ENCODE data around the gene MGAT5. TPM values are rescaled to one million over a fixed set of nuclear protein-coding genes. Genes with fewer than 3 reads are reported as not detected.

Gene MGAT5
- total and polyA plus RNA-seq, 2 donors from 2014 or later: 14.3 to 40.9 TPM

DNA sequence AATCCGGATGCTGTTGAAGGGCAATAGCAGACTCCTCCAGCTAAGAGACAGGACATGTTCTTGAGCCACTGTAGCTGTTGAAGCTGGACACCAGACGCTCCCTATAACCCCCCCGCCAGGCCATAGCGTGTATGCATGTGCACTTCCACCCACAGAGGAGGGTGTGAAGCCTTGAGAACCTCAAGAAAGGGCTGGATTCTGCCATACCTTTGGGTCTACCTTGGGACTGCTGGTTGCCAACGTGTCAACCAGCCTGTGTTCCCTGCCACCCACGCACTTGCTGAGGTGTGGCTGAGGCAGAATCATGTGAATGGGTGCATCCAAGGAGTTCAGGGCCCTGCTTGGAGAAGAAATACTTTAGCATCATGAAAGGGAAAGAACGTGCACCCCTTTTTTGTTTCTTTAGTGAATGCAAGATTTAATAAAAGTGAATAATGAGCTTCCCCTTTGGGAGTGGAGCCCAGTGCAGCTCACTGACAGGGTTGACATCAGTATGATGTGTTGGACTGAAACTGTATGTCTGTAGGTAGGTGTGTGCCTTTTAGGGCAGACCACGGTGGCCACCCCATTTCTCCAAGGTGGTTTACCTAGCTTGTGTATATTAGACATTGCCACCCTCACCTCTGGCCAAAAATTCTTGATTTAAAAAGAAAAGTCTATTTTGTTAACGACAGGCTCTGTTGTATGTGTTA, 198.3 kb downstream of the MGAT5 start:
- no peak overlapping the region for H3K9ac ChIP-seq (ENCODE audit: low read length in 3 of 3)
- DNase-seq (peak in 1 of 5 donors; percentile 13), FAIRE-seq (no peak)
- peaks cover 0 to 3% (median 0%) of the 10 kb centered on the region in 3 donors for H3K36me3 ChIP-seq (ENCODE audit: control insufficient read depth in 2 of 3, insufficient read depth in 3 of 3, low read length in 3 of 3)
- H3K27me3 ChIP-seq (ENCODE audit: control insufficient read depth, insufficient read depth, low read length): no peaks in the 10 kb centered on the region
- intact Hi-C loops (cut with DNase I): no loop called here
- H3K4me1 ChIP-seq (ENCODE audit: control insufficient read depth in 2 of 3, insufficient read depth in 2 of 3, low read depth in 1 of 3, low read length in 3 of 3): peaks cover 0 to 20% (median 11%) of the 10 kb centered on the region in 3 donors
- TF ChIP-seq CTCF (IDR thresholded peaks at IDR 0.05; ENCODE audit: borderline replicate concordance, extremely low read depth, insufficient read depth): no peak
- H3K4me3 ChIP-seq (ENCODE audit: low read length in 3 of 3): no peak overlapping the region
- no peak overlapping the region for H3K27ac ChIP-seq (ENCODE audit: low read depth in 2 of 2, low read length in 2 of 2)
- no peaks in the 10 kb centered on the region for H3K9me3 ChIP-seq (ENCODE audit: control insufficient read depth in 2 of 3, insufficient read depth in 1 of 3, low read length in 3 of 3)

DNA sequence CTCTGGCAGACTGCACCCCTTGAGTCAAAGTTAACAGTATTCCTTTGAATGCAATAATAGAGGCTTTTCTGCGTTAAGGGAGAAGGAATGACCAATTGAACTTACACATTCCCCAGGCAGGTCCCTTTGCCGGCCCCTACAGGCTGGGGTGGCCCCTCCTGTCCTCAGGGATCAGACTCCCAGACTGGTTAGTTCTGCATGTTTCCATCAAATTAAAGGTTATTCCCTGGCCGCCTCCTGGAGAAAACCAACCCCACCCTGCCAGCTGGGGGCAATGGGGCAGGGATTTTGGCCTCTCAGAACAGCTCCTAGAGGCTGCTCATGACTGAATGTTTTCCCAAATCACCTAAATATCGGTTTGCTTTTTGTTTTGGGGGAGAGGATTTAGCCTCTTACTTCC, 199.6 kb downstream of the MGAT5 start:
- peaks cover 0 to 20% (median 11%) of the 10 kb centered on the region in 3 donors for H3K4me1 ChIP-seq (ENCODE audit: control insufficient read depth in 2 of 3, insufficient read depth in 2 of 3, low read depth in 1 of 3, low read length in 3 of 3)
- H3K9me3 ChIP-seq (ENCODE audit: control insufficient read depth in 2 of 3, insufficient read depth in 1 of 3, low read length in 3 of 3): no peaks in the 10 kb centered on the region
- intact Hi-C loops (cut with DNase I): no loop called here
- no peak overlapping the region for H3K9ac ChIP-seq (ENCODE audit: low read length in 3 of 3)
- H3K27me3 ChIP-seq (ENCODE audit: control insufficient read depth, insufficient read depth, low read length): no peaks in the 10 kb centered on the region
- no peak overlapping the region for H3K4me3 ChIP-seq (ENCODE audit: low read length in 3 of 3)
- FAIRE-seq: no peak
- peaks cover 0 to 3% (median 0%) of the 10 kb centered on the region in 3 donors for H3K36me3 ChIP-seq (ENCODE audit: control insufficient read depth in 2 of 3, insufficient read depth in 3 of 3, low read length in 3 of 3)
- no peak overlapping the region for H3K27ac ChIP-seq (ENCODE audit: low read depth in 2 of 2, low read length in 2 of 2)
- DNase-seq: peak in 1 of 5 donors; percentile 16
- TF ChIP-seq CTCF (IDR thresholded peaks at IDR 0.05; ENCODE audit: borderline replicate concordance, extremely low read depth, insufficient read depth): no peak

GRCh38 chr2:134453973-134454372, 200.1 kb downstream of the MGAT5 start:
- intact Hi-C loops (cut with DNase I): no loop called here
- Histone ChIP-seq H3K27me3 (ENCODE audit: control insufficient read depth, insufficient read depth, low read length) (no peaks in the 10 kb centered on the region), H3K9ac (ENCODE audit: low read length in 3 of 3) (no peak overlapping the region), H3K36me3 (ENCODE audit: control insufficient read depth in 2 of 3, insufficient read depth in 3 of 3, low read length in 3 of 3) (peaks cover 0 to 3% (median 0%) of the 10 kb centered on the region in 3 donors), H3K4me3 (ENCODE audit: low read length in 3 of 3) (no peak overlapping the region), H3K4me1 (ENCODE audit: control insufficient read depth in 2 of 3, insufficient read depth in 2 of 3, low read depth in 1 of 3, low read length in 3 of 3) (peaks cover 0 to 20% (median 11%) of the 10 kb centered on the region in 3 donors), H3K9me3 (ENCODE audit: control insufficient read depth in 2 of 3, insufficient read depth in 1 of 3, low read length in 3 of 3) (no peaks in the 10 kb centered on the region), H3K27ac (ENCODE audit: low read depth in 2 of 2, low read length in 2 of 2) (peak overlapping the region in 1 of 2 donors; percentile 19)
- DNase-seq (peak in 1 of 5 donors; percentile 22), FAIRE-seq (no peak)
- no peak for TF ChIP-seq CTCF (IDR thresholded peaks at IDR 0.05; ENCODE audit: borderline replicate concordance, extremely low read depth, insufficient read depth)
